NCI-H1436 treated with DMSO at 0.1 percent for 48 hours (cell line): Measurements from ENCODE around the gene KCNIP4.

Experiments
- DNase-seq: peaks from one replicate; lab custom pipeline; 2025; lab: John Stamatoyannopoulos, UW

The KCNIP4 gene

DNA sequence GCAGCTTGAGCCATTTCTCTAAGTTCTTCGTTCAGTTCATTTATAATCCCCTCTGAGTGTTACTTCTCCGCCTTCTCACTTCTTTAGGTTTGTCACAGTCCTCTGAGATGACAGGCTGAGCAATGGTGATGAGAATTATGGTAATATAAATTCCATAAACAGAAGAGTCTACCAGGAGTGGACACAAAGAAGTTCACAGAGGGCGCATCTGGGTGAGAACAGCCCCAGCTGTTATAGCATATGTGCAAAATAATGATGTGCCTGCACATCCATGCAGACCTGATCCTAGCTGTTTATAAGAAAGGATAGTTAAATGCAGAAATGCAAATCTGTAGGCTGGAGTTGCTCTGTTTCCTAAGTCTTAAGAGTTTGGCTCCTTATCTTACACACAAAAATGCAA lies 377.5 kb downstream of the KCNIP4 start:
- DNase-seq: no peak

DNA sequence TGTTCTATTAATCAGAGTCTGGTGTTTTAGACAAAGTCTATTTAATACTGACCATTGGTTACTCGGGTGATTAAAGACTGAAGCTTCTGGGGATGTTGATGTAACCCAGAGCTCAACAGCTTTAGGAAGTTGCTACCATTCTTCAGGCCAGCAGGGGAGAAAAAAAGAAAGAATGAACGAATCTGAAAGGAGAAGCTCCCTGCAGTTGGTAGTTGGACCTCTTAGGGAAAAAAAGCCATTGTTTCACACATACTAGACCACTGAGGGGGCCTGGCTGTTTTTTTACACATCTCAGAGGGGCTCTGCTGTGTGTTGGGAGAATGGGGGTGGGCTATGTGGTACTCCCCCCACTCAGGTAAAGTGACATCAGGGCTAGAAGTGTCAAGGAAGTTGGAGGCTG lies 378.9 kb downstream of the KCNIP4 start:
- no peak for DNase-seq

DNA sequence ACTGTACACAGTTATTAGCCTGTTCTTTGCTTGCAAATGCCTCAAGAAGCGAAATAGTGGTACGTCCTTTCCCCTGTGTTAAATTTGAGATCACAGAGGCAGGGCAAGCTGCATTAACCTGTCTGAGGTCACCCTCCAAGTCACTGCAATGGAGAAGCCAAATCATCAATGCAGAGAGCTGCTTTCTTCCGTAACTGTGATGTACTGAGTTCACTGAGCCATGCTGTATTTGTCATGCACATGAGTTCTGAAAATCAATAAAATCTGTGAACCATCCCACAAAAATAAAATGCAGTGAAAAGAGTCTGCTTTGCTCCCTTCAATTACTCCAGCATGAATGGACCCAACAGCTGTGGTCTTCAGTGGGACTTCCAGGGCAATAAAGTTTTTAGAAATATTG lies 393.5 kb downstream of the KCNIP4 start:
- no peak for DNase-seq

DNA sequence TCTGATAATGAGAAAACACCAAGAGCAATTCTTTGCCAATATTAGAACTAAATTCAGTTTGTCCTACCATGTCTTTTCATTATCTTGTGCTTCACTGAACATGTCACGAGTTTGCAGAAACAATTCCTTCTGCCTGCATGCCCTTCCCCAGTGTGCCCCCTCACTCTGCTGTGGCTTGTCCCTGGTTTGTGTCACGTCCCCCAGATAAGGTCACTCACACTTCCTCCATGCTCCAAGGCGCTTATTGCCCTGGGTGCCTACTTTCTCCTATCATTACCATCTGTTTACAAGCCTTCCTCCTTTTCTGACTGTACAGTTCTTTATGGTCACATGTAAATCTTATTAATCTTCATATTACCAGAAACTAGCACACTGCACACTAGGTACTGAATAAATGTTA lies 394.1 kb downstream of the KCNIP4 start:
- DNase-seq: no peak

DNA sequence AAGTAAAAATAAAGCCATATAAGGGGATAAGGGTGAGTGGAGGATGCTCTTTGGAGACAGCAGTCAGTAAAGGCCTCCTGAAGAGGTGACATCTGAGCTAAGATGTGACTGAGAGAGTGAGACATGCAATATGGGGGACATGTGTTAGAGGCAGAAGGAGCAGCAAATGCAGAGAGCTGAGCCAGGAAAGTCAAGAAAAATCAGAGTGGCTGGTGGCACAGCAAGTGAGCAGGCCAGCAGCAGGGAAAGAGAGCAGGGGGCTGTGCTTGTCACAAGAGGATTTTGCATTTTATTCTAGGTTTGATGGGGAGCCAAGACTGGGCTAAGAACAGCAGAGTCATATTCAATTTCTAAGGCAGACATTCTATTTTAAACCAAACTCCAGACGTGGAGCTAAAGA lies 394.5 kb downstream of the KCNIP4 start:
- DNase-seq: no peak

DNA sequence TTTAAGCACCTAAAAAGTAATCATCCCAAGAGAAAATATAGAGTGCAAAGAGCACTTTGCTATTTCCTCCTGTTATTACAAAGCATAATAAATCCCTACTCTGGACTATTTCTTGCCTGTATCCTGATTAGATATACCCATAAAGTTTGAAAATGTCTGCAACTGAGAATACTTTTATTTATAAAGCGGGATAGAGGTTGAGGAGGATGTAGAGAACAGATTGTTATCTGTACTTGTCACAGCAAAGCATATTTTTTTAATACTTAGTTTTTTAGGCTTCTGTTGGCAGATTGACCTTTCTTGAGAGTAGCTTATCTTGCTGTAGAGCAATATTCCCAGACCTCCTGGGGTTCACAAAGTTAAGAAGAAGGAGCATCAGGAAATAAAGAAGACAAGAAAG lies 396.1 kb downstream of the KCNIP4 start:
- no peak for DNase-seq

DNA sequence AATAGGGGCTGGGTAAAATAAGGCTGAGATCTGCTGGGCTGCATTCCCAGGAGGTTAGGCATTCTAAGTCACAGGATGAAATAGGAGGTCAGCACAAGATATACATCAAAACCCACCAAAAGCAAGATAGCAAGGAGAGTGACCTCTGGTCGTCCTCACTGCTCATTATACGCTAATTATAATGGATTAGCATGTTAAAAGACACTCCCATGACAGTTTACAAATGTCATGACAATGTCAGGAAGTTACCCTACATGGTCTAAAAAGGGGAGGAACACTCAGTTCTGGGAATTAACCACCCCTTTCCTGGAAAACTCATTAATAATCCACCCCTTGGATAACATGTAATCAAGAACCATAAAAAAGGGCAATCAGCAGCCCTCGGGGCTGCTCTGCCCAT lies 403.6 kb downstream of the KCNIP4 start:
- no peak for DNase-seq

DNA sequence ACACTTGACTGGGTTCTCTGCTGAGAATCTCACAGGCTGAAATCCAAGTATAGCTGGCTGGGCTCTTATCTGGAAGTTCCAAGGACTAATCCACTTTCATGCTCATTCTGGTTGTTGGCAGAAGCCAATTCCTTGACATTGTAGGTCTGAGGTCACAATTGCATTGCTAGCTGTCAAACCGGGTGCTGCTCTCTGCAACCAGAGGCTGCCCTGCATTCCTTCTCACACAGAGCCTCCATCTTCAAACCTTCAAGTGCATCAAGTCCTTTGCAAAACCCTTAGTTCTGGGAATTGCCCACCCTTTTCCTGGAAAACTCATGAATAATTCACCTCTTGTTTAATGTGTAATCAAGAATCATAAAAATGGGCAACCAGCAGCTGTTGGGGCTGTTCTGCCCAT lies 404.2 kb downstream of the KCNIP4 start:
- no peak for DNase-seq

DNA sequence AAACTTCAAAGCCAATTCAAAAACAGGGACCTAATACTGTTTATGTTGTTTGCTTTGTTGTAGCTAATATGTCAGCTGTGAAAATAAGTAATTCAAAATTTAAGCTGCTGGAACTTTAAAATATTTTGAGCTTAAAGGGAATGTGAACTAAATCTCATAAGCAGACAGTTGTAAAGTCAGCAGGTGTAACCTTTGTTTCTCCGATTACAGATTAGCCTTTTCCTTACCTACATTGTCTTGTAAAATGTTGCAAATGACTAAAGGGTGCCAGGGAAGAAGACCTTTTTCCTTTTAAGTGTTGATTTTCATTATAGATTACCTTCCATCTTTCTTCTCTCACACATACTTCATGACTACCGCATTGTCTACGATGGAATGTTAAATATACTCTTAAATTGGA lies 405.1 kb downstream of the KCNIP4 start:
- no peak for DNase-seq

DNA sequence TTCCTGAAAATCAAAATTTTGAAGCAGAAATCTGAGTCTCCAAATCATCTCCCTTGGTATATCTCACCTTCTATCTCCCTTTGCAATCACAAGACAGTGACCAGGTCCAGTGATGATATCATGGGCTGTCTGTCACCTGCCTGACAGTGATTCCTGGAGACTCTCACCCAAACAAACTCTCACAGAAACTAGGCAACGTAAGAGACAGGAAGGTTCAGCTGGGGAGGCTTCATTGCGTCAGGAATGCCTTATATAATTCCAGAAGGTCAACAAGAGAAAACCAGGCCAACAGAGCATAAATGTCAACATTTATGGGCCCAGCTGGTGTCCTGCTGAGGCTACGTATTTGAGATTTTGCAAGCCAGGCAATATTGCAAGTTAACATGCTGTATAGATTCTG lies 412.7 kb downstream of the KCNIP4 start:
- DNase-seq: no peak

DNA sequence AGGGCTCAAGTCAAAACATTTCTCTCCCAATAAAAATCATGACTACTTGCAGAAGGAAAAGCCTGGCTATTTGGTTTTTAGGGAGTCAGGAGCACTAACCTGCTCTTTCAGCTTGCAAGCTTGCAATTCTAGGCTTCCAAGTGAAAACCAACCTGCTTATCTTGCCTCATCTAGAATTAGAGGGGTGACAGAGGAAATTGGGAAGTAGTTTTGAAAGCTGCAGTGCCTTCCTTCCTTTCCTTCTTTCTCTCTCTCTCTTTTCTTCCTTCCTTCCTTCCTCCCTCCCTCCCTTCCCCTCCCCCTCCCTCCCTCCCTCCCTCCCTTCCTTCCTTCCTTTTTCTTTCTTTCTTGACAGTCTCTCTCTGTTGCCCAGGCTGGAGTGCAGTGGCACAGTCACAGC lies 417.5 kb downstream of the KCNIP4 start:
- no peak for DNase-seq

DNA sequence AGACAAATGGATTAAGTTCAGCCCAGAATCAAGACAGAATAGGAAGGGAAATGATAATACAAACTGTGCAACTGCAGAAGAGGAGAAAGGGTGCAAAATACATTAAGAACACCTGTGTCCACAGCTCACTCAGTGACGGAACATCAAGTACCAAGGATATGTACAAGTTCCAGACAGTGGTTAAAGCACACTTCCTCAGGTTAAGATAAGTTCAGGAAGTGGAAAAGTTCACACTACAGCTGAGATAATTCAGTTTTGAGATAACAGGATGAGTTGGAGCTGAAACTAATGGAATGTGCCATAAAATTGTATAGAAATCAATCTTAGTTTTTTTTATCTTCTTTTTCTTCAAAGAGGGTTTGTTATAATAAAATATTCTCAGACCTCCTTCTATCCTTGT lies 419.4 kb downstream of the KCNIP4 start:
- DNase-seq: no peak

DNA sequence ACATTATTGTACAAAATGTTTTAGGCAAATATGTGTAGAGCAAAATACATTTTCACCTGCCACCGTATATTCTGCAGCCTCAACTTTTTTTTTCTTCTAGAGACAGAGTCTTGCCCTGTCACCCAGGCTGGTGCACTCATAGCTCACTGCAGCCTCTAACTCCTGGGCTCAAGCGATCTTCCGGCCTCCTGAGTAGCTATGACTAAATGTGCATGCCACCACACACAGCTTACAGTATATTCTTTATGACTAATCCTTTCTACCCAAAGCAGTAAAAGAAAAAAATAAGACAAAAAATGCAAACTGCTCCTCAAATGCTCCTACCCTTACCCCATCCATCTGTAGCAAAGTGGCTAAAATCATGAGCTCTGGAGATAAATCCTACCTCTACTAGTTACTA lies 426.3 kb downstream of the KCNIP4 start:
- DNase-seq: no peak

DNA sequence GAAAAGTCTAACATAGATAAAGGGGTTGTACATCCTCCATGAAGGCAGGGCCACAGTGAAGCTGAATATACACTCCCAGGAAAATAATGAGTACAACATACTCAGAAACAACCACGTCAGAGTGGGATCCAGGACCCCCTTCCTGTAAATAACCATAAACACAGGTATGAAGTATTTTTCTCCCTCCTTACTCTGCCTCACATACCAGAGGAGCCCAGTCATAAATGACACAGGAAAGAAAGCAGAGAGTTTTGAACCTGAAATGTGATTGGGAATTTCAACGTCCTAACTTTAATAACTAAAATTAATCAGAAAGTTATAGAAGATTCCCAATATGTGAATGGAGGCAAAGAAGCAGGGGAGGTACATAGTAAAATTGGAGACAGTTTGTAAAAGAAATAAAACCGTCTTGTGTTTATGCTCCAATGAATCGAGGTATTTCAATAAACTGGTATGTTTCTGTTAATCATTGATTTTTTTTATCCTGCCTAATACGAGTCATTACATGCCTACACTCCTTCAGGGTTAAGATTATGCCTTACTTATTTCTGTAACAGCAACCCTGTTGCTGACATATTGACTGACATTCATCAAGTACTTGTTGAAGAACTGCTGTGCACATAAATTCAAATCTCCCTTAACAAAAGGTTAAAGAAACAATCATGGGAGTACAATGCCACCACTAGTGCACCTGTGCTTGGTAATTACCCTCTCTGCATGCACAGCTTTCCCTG lies 431.3 kb downstream of the KCNIP4 start:
- no peak for DNase-seq

DNA sequence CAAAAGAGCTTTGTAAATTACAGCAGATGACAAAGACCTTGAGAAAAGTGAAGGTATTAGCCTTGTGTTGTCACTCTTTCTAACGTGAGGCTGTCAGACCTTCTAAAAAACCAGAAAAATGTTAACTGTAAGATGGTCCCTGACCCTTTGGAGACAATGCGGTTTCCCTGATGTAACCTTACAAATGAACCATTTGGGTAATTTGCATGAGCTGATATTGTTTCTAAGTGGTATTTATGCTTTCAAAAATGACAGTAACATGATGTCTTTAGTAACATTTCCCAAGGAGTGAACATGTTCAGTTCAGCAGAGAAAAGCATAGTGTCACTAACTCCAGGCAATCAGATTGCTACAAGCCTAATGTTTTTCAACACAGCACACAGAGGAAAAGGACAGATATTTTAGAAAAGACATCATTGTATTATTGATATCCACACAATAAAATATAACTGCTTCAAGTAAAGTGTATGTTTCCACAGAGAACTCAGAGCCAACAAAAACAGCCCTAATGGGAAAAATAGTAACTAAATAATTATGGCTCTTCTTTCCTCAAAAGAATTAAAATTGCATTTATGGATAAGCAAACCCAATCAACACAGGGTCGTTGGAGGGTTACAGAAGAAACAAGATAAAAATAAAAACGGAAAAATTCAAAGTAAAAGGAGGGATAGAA lies 434.4 kb downstream of the KCNIP4 start:
- DNase-seq: no peak

DNA sequence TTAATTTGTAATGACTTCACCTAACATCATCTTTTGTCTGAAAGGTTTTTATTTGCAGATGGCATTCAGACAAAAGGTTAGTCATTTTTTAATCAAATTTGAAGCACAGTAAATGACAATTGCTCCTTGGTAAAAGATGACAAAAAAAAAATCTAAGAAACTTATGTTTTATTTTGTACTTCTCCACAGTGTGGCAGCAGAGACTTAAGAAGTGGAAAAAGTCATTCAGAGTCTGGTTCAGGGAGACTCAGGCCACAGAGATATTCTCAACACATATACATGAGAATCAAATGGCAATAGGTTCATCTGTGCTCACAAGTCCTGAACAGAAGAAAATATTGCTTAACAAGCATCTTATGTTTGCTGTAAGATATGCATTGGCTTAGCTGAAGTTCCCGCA lies 436.2 kb downstream of the KCNIP4 start:
- DNase-seq: no peak

DNA sequence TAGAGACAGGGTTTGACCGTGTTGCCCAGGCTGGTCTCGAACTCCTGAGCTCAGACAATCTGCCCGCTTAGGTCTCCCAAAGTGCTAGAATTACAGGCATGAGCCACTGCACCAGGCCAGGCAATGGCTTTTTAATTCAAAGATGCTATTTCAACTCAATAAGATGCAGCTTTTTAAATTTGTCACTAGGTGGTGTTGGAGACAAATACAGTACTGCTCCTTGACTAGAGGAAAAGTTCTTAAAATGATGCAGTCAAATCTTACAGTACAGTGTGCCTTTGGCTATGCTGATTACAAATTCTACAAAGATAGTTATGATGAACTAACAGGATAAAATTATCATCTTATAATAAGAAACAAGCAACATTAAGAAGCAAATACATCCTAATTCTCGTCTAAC lies 441.1 kb downstream of the KCNIP4 start:
- no peak for DNase-seq

DNA sequence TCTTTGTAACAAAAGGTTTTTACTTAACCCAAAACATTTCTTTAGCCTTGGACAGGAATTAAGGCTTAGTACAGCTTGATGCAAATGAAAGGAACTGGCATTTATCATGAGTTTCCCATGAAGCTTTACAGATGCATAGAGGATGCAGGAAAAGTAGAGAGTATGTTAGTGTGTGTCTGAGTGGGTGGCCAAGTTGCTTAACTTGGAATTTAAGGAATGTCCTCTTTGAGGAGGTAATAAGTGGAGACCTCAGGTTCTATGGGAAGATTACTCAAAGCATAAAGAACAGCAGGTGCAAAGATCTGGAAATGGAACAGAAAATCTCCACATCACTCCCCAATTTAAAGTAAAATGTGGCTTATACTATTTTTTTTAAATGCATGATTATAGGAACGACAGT lies 457.9 kb downstream of the KCNIP4 start:
- DNase-seq: no peak

DNA sequence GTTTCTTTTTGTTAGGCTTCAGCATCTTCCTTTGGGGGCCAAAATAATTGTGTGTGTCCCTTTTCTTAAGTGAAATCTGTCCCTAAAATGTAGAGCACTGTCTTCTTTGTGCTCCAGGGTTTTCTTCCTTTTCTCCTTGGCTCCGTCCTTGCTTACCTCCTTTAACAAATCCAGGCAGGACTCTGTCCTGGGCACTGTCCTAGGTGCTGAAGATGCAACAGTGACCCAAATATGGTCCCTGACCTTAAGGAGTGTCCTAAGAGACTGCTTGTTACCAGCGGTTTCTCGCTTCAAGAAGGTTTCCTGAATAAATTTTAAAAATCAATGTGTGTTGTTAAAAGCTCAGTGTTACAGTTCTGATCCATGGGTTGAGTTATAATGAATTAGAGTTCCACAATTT lies 471.8 kb downstream of the KCNIP4 start:
- DNase-seq: no peak

DNA sequence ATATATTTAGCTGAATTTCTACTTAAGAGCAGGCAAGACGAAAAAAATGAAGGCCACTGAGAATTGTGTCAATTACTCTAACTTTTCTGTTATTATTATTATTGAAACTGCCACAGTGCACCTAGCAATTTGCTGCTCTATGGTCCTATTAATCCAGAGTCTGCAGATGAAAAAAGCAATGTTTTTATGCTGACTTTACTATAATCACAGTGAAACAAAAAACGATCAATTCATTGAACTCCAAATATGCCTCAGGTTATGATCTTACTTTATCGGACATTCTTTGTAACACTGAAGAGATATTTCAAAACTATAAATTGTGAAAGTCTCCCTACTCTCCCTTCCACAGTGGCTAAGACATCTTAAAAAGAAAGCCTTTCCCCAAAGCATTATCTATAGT lies 474.4 kb downstream of the KCNIP4 start:
- DNase-seq: no peak

DNA sequence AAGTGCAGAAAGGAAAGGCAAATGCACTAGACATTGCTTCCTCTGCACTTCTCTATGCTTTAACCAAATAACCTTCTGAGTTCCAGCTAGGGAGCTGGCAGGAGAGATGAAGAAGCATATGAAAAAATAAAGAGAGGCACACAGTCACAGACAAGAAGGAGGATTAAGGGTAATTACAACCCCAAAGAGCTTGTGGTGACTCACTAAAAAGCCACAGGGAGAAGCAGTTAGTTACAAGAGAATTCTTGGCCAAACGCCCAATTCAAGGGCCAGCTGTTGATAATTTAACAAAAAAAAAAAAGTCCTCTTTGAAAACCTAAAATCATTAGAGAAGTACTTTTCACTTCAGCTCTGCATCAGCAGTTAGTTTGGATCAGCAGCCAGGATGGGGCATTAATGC lies 478.0 kb downstream of the KCNIP4 start:
- DNase-seq: no peak

DNA sequence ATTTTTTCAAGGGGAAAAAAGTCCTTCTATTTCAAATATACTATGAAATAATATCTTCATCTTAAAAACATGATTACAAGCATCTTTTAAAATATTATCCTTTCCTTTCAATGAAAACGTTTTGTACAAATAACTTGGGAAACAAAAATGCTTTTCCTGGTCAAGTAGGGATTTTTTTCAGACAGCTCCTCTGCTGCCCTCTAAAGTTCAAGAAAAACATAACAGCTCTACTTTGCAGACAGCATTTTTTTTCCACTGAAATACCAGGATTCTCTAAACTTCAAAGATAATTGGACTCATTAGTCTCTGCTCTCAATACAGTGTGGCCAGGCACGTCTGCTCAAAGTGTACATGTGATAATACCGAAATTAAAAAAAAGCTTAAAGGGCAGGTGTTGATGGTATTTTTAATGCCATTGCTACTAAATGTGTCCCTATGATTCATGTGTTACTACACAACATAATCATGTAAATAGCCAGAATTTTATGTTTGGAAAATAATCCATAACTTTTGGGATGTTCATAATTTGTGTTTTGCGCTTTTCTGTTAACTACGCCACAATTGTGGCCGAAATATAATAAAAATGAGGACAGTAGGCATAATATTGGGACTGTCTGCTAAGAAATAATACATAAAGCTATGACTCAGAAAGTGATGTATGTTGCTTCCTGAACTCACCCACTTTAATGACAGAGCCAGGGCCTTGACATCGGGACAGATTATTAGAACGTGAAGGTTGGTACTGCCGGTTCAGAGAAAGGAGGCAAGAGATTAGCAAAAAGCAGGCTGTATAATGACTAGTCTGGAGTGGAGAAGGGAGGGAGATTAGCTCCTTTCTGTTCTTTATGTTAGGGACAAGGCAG lies 478.9 kb downstream of the KCNIP4 start:
- DNase-seq: no peak

DNA sequence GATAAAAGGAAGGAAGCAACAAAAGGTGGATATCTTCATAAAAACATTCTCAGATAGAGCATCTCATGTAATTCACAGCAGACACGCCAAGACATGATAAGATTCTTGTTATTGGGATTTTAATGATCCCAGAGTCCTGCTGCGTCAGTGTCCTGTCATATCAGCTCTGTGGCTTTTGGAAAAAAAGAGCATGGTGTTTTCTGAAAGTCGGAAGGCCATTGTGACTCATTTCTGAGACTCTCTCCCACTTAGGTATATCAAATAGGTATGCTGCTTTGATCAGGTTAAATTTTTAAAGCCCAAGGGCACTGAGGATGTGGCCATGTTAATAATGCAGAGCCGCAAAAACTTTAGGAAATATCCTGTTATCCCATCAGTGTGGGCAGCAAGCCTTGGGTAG lies 481.0 kb downstream of the KCNIP4 start:
- DNase-seq: no peak
